GM23338 (cell line): ENCODE results near the gene LRTM1.

Experiments used
- CREB1 ChIP-seq: fragments of 250-450 bp; sonication (Bioruptor Pico); IDR thresholded peaks from 2 replicates; pipeline ENCODE4 v1.5.0; 2020; ENCODE audit warnings: low read depth, mild to moderate bottlenecking, moderate library complexity
- EZH2 ChIP-seq: fragments of 200-600 bp; sonication (generic); IDR thresholded peaks from one replicate; pipeline ENCODE4 v1.8.0; 2017; ENCODE audit warnings: antibody characterized with exemption, mild to moderate bottlenecking, low read depth; ENCODE audit not compliant: unreplicated experiment
- JUNB ChIP-seq: IDR thresholded peaks from one replicate; pipeline ENCODE4 v1.6.1; 2016; ENCODE audit warnings: antibody characterized with exemption; ENCODE audit not compliant: unreplicated experiment
- POLR2AphosphoS5 ChIP-seq: IDR thresholded peaks from 2 replicates; pipeline ENCODE4 v1.6.1; 2016; ENCODE audit warnings: antibody characterized with exemption, low read depth
- TF ChIP-seq, protein P1 (sequence below), 2 experiments: fragments of 200-600 bp in 1 of 2; sonication (generic) in 1 of 2; conservative IDR thresholded peaks; 2 replicates each; pipeline versions ENCODE4 v1.5.1 to v1.6.1; 2016 to 2017; ENCODE audit warnings: antibody characterized with exemption in 2 of 2, low read depth in 2 of 2, mild to moderate bottlenecking in 2 of 2, moderate library complexity in 1 of 2

DNA sequence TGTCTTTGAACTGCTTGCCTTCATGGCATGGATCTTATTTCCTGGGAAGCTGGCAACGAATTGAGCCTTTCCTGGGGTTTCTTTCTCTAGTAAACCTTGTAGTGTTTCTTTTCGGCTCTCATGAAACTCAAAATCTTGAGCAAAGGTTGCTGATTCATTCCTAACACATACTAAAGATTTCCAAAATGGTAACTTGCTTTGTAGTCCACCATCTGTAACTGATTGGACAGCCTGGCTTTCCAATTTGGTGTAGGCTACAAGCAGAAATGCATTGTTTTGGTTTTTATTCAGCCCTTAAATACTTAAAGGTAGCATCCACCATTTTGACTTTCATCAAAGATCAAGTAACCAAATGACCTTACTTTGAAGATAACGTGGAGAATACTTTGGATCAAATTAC is 38.1 kb downstream of the LRTM1 start:
- TF ChIP-seq, protein P1, sequence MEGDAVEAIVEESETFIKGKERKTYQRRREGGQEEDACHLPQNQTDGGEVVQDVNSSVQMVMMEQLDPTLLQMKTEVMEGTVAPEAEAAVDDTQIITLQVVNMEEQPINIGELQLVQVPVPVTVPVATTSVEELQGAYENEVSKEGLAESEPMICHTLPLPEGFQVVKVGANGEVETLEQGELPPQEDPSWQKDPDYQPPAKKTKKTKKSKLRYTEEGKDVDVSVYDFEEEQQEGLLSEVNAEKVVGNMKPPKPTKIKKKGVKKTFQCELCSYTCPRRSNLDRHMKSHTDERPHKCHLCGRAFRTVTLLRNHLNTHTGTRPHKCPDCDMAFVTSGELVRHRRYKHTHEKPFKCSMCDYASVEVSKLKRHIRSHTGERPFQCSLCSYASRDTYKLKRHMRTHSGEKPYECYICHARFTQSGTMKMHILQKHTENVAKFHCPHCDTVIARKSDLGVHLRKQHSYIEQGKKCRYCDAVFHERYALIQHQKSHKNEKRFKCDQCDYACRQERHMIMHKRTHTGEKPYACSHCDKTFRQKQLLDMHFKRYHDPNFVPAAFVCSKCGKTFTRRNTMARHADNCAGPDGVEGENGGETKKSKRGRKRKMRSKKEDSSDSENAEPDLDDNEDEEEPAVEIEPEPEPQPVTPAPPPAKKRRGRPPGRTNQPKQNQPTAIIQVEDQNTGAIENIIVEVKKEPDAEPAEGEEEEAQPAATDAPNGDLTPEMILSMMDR (conservative IDR thresholded peaks at IDR 0.05; ENCODE audit: low read depth in 2 of 2) = no peak
- TF ChIP-seq POLR2AphosphoS5 (no peak), EZH2 (no peak), CREB1 (CRISPR knock-in tag) (no peak), JUNB (no peak)
